Spleen (tissue), 7 donors: Measurements from ENCODE around the gene ERGIC1.

Experiments
- CTCF ChIP-seq, 11 experiments: fragments of 200-600 bp in 7 of 11; fragments of 450-650 bp in 4 of 11; sonication (generic) in 4 of 11; IDR thresholded peaks in 8 of 11; conservative IDR thresholded peaks in 3 of 11; 1 replicate in 7 of 11; 2 replicates in 4 of 11; pipeline versions ENCODE4 v1.4.0 to v1.8.0; 2016 to 2021; ENCODE audit warnings: antibody characterized with exemption in 11 of 11, inconsistent platforms in 4 of 11, mild to moderate bottlenecking in 1 of 11
- POLR2A ChIP-seq, 3 donors: fragments of 450-650 bp; IDR thresholded peaks; one replicate each; pipeline ENCODE4 v1.5.1; 2017; ENCODE audit warnings: antibody characterized with exemption in 3 of 3, mild to moderate bottlenecking in 1 of 3
- POLR2AphosphoS5 ChIP-seq, 3 donors: sonication (generic); formaldehyde crosslinking; IDR thresholded peaks; one replicate each; pipeline ENCODE4 v1.5.1; 2017; ENCODE audit warnings: antibody characterized with exemption in 3 of 3
- donor health status: DM: no; HTN: no; CAD: no; lungs with moderate emphysema.
- donor health status: DM: no; HTN: no; CAD: no.
- donor health status: DM: no; HTN: no; CAD: no.

- TF ChIP-seq POLR2A (IDR thresholded peaks at IDR 0.05) (no peak), POLR2AphosphoS5 (IDR thresholded peaks at IDR 0.05) (no peak), CTCF (IDR thresholded peaks at IDR 0.05 in 8 of 11, conservative IDR thresholded peaks at IDR 0.05 in 3 of 11) (no peak)
These were observed 26.2 kb upstream of the ERGIC1 start for GRCh38 chr5:172807766-172808311.
